H1 (cell line): ENCODE results near the gene OOSP4A.

Experiments used
- ATF3 ChIP-seq: IDR thresholded peaks from 2 replicates; pipeline ENCODE4 v1.6.1; 2011; ENCODE audit warnings: low read depth, mild to moderate bottlenecking, low read length; ENCODE audit not compliant: insufficient read depth
- CTCF ChIP-seq, 3 experiments: IDR thresholded peaks; 1 replicate in 2 of 3; 2 replicates in 1 of 3; pipeline versions ENCODE4 v1.5.1 to v1.6.1; 2011; ENCODE audit warnings: low read length in 3 of 3, mild to moderate bottlenecking in 3 of 3, inconsistent platforms in 2 of 3, low read depth in 1 of 3, moderate library complexity in 1 of 3; ENCODE audit not compliant: insufficient read depth in 1 of 3; ENCODE audit errors: control extremely low read depth in 1 of 3
- HDAC2 ChIP-seq, 2 experiments: fragments of 300-600 bp in 1 of 2; sonication (generic) in 1 of 2; IDR thresholded peaks; 2 replicates each; pipeline ENCODE4 v1.6.1; 2011 to 2012; ENCODE audit warnings: low read depth in 2 of 2, low read length in 2 of 2, mild to moderate bottlenecking in 2 of 2, moderate library complexity in 2 of 2, borderline replicate concordance in 1 of 2, inconsistent platforms in 1 of 2
- JUN ChIP-seq: IDR thresholded peaks from 2 replicates; pipeline ENCODE4 v1.6.1; 2011; ENCODE audit warnings: low read depth, mild to moderate bottlenecking, improper control_type of control experiment, low read length
- MAX ChIP-seq: IDR thresholded peaks from 2 replicates; pipeline ENCODE4 v1.6.1; 2012; ENCODE audit warnings: inconsistent platforms
- POLR2A ChIP-seq, 2 experiments: IDR thresholded peaks; 1 replicate in 1 of 2; 2 replicates in 1 of 2; pipeline ENCODE4 v1.6.1; 2011; ENCODE audit warnings: low read depth in 2 of 2, low read length in 2 of 2, mild to moderate bottlenecking in 2 of 2; ENCODE audit errors: control extremely low read depth in 1 of 2
- SAP30 ChIP-seq: fragments of 300-600 bp; sonication (generic); IDR thresholded peaks from 2 replicates; pipeline ENCODE4 v1.7.1; 2012; ENCODE audit warnings: low read length, moderate library complexity, mild to moderate bottlenecking, inconsistent platforms; ENCODE audit not compliant: insufficient read depth, insufficient replicate concordance
- TAF1 ChIP-seq: IDR thresholded peaks from 2 replicates; pipeline ENCODE4 v1.6.1; 2011; ENCODE audit warnings: mild to moderate bottlenecking, low read depth, low read length

- no peak for TF ChIP-seq JUN
- TF ChIP-seq CTCF (IDR thresholded peaks at IDR 0.05; ENCODE audit: control extremely low read depth in 1 of 3, insufficient read depth in 1 of 3, low read depth in 1 of 3, low read length in 3 of 3) = no peak
- TF ChIP-seq HDAC2 (IDR thresholded peaks at IDR 0.05; ENCODE audit: borderline replicate concordance in 1 of 2, low read depth in 2 of 2, low read length in 2 of 2) = no peak
- TF ChIP-seq TAF1 = no peak
- TF ChIP-seq SAP30 = no peak
- no peak for TF ChIP-seq MAX
- no peak for TF ChIP-seq ATF3
- TF ChIP-seq POLR2A (IDR thresholded peaks at IDR 0.05; ENCODE audit: control extremely low read depth in 1 of 2, low read depth in 2 of 2, low read length in 2 of 2) = no peak
Measured at GRCh38 chr11:59984368-59984767, 20.5 kb downstream of the OOSP4A start.
